Fibroblast of lung (primary cell): ENCODE data around the gene EDN2.

Experiments used
- CTCF ChIP-seq, 2 donors: IDR thresholded peaks in 1 of 2; conservative IDR thresholded peaks in 1 of 2; 1 replicate in 1 of 2; 2 replicates in 1 of 2; pipeline ENCODE4 v1.5.1; 2011 to 2012; ENCODE audit warnings: low read length in 2 of 2, control low read depth in 1 of 2, inconsistent platforms in 1 of 2, low read depth in 1 of 2, mild to moderate bottlenecking in 1 of 2
- EZH2 ChIP-seq: IDR thresholded peaks from 2 replicates; pipeline ENCODE4 v1.5.1; 2012; ENCODE audit warnings: low read length, control low read depth, mild to moderate bottlenecking; ENCODE audit errors: missing control alignments

GRCh38 chr1:41523949-41524675 is 39.6 kb upstream of the EDN2 start:
- TF ChIP-seq CTCF (conservative IDR thresholded peaks at IDR 0.05 in 1 of 2, IDR thresholded peaks at IDR 0.05 in 1 of 2; ENCODE audit: low read depth in 1 of 2, low read length in 2 of 2) (no peak), EZH2 (no peak)
